Inflammatory macrophage treated with lipopolysaccharide for 4 hours (primary cell): ENCODE data around the gene KRTAP5-3.
"Not testable (repeated sequence)": the region's sequence is repeated elsewhere in the genome, so short reads cannot be mapped to it uniquely, and the experiment has no call there.

Experiments used
- DNase-seq: peaks from one replicate; pipeline ENCODE4 v3.0.0-alpha.2; 2020

Gene KRTAP5-3, protein sequence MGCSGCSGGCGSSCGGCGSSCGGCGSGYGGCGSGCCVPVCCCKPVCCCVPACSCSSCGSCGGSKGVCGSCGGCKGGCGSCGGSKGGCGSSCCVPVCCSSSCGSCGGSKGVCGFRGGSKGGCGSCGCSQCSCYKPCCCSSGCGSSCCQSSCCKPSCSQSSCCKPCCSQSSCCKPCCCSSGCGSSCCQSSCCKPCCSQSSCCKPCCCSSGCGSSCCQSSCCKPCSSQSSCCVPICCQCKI

DNA sequence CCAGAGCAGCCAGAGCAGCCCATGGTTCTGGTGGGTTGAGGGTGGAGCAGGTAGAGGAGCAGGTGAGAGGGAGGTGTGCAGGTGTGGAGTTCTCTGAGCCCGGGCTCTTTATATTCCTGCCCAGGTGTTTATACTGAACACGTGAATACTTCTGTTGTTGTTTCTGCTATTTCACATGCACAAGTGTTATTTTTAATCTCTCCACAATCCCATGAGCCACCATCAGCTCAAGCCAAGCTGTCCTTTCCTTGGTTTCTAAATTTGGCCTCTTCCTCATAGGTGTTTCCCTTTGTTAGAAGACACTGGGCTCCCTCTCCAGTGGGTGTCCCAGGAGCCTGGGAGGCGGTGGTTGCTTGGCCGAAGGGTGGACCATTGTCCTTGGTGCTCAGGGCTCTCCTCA lies at the start of gene KRTAP5-3:
KRTAP5-3 (minus strand) TSS at position 101 of the 400 bp plus-strand sequence; CDS start at position 23, 78 bp downstream.
- DNase-seq: no peak

DNA sequence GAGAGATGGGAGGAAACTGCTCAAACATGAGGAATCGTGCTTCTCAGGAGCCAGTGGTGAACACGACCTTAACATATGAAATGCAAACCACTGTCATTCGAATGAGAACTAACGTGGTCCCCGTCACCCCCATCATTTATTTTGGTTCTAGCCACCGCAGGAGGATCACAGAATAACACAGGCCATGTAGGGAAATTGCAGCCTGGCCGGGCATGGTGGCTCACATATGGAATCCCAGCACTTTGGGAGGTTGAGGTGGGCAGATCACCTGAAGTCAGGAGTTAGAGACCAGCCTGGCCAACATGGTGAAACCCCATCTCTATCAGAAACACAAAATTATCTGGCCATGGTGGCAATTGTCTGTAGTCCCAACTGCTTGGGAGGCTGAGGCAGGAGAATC lies 48.4 kb upstream of the KRTAP5-3 start:
- DNase-seq: no peak

DNA sequence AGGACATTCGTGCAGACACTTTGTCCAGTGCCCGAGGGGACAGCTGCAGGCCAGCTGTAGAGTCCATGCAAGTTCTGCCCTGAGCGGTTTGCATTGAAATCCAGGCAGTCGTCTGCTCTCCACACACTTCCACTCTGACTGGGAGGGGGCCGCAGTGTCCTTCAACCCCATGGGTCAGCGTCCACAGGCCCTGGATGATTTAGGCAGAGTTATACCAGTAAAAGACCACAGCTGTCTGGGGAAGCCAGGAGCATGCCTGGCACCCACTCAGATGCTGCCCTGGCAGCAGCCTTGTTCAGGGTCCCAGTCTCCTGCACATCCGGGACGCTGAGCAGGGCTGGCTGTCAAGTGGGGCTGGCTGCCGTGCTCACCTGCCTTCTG lies 47.8 kb upstream of the KRTAP5-3 start:
- no peak for DNase-seq

DNA sequence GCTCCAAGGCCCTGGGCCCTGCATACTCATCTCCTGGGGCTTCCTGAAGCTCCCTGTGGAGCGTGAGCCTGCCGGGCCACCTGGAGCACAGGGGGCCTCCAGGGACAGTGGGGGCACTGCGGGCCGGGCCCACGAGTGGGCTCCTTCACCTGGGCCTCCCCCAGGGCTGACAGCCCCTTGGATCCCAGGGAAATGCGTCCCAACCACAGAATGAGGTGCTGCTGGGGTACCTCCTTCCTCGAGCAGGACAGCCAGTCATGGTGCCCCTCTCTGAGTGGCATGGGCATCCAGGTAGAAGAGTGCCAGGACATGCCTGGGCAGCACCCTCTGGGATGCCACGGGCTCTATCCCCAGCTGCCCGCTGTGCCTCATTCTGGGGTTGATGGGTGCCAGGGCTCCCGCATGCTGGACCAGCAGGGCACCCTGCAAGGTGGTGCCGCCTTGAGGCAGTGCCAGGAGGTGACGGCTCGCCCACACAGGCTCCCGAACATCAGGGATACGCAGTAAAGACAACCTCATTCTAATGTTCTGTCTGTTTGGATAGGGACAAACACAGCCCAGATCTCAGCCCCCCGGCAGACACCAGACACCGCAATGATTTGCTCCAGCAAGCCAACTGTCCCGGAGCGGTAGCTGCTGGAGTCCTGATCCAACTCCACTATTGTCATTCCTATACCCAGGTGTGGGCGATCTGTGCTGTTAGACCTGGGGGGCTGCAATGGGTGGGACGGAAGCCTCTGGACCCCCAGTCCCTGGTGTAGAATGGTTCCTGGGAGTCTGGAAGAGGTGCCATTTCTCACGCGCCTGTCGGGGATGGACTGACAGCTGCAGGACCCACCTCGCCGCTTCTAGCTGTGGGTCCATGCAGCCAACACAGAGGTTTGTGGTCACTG lies 47.2 kb upstream of the KRTAP5-3 start:
- no peak for DNase-seq

DNA sequence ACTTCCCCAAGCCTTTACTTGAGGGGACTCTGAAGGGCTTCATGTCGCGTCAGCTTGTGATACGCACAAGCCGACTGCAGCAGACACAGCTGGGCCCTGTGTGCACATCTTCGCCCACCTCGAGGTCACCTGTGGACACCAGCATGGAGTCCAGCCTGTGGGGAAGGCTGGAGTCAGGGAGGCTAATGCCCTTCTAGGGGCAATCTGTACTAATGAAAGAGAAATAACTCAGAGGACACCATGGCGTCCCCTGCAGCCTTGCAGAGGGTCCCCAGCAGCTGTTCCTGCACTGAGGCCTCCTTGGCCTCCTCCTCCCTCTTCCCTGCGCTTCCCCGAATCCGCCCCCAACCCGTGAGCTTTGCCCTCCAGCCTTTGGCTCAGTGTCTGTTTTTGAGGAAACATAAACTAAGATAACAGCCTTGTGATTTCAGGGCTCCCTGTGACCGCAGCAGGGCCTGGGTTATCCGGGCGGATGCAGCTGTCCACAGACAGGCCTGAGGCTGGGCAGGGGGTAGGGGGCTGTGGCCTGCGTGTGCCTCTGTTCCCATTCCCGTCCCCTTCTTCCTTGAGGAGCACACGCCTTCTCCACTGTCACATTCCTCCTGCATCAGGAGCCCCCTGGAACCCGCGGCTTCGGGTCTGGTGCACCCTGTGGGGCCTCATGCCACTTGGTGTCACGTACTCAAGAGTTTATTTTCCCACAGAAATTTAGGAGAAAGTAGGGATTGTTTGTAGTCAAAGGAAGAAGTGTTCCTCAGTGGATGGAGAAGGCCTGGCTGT lies 46.3 kb upstream of the KRTAP5-3 start:
- no peak for DNase-seq

DNA sequence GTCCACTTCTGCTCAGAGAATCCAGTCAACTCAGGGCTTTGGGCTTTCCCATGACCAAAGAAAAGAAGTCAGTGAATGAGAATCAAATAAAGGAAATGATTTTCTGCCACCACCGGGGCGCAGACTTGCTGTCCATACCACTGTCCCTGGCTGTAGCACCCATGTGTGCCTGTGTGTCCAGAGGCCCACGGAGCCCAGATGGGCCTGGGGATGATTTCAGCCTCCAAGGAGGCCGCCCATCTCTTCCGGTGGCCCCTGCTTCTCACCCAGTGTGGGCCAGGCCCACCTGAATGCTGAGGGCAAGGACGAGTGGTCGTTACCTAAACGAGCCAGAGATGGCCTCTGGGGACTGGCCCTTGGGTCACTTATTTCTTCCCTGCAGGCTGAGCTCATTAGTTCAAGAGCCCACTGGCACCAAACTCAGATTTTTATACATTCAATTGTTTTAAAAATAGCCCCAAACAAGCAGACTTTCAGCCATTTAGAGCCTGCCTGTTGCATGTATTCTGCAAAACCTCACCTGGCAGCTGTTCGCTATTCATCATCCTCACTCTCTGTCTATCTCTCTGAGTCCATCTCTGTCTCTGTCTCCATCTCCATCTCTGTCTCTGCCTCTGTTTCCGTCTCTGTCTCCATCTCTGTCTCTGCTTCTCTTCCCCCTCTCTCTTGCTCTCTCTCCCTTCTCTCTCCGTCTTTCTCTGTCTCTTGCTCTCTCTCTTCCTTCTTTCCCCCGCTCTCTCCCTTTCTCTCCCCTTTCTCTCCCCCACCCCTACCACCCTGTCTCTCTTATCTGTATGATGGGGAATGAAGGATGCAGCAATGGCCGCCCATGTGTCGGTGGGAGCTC lies 45.5 kb upstream of the KRTAP5-3 start:
- no peak for DNase-seq

DNA sequence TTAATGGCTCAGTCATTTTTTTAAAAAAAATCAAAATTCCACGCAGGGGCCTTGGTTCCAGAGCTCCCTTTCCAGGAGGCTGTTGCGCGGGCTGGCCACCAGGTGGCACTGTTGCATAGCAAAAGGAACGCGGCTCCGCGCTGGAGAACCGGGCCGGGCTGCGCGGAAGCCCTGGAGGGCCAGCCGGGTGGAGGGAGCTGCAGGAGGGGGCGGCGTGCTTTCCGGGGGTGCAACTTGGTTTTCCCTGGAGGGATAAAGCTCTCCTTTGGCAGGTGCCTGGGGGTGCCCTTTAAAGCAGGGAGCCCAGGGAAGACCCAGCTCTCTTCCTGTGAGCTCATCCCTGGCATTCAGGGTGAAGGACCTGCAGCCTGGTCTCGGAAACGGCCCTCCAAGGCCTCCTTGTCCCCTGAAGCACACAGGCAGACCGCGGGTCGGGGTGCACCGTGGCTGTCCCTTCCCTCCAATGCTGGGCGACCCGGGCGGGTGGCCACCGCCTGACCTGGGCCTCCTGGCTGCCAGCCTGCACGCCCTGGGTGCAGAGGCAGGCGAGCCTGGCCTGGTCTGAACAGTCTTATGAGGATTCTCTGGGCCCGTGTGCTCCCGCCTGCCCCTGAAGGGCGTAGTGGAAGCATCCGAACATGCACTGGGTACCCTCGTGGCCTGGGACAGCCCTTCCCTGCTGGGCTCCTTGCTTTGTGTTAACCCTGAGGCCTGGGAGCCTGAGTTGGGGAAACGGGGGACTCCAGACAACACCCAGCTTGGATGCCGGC lies 44.7 kb upstream of the KRTAP5-3 start:
- DNase-seq: peak; percentile 47

DNA sequence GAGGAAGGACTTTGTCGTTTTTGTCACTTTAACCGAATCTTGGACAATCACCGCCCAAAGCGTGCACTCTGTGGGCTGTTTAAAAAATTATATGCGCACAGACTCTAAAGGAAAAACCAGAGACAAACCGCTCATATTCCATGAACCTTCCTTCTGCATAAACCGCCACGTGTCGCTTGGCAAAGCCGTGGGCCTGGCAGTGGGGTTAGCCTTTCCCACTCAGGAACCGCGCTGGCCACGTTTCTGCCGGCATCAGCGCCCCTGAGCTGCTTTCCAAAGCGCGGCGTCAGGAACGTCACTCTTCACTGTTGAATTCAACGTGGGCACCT lies 44.1 kb upstream of the KRTAP5-3 start:
- DNase-seq: no peak

DNA sequence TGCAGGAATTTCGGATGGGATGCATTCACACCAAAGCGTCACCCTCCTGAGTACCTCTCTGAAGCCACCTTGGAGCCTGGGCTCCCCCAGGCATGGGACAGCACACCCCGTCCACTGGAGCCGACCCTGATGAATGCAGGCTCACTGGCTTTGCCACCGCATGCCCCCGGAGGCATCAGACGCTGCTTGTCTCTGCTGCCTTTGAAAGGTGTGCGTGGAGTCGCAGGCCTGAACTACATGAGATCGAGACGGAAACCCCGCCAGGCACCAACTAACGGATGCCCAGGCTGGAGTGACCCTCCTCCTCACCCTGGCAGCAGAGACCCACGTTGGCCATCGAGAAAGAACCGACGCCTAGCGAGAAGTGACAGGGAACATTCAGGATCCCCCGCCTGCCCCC lies 43.8 kb upstream of the KRTAP5-3 start:
- DNase-seq: no peak

DNA sequence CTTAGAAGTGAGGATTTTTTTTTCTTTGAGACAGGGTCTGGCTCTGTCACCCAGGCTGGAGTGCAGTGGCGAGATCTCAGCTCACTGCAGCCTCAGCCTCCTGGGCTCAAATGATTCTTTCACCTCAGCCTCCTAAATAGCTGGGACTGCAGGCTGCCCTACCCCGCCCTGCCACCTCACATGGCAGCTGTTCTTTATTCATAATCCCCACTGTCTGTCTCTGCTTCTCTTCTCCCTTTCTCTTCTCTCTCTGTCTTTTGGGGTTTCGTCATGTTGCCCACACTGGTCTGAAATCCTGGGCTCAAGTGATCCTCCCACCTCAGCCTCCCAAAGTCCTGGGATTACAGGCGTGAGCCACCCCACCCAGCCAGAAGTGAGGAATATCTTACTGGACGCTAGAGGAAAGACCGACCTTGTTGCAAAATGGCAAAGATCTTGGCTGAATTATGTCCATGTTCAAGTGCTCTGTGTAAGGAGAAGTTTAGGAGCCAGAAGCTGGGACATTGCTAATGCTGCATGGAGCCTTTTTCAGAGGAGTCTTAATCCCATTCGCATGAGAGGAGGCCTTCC lies 43.2 kb upstream of the KRTAP5-3 start:
- DNase-seq: no peak

DNA sequence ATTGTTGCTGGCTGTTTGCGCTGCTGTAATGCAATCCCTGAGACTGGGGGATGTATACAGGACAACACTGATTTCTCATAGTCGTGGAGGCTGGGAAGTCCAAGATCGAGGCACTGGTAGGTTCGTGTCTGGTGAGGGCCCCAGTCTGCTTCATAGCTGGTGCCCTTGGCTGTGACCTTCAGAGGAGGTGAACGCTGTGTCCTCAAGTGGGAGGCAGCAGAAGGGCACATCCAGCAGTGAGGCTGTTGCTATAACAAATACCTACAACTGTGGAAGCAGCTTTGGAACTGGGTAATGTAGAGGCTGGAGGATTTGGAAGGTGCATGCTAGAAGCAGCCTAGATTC lies 42.6 kb upstream of the KRTAP5-3 start:
- DNase-seq: no peak

DNA sequence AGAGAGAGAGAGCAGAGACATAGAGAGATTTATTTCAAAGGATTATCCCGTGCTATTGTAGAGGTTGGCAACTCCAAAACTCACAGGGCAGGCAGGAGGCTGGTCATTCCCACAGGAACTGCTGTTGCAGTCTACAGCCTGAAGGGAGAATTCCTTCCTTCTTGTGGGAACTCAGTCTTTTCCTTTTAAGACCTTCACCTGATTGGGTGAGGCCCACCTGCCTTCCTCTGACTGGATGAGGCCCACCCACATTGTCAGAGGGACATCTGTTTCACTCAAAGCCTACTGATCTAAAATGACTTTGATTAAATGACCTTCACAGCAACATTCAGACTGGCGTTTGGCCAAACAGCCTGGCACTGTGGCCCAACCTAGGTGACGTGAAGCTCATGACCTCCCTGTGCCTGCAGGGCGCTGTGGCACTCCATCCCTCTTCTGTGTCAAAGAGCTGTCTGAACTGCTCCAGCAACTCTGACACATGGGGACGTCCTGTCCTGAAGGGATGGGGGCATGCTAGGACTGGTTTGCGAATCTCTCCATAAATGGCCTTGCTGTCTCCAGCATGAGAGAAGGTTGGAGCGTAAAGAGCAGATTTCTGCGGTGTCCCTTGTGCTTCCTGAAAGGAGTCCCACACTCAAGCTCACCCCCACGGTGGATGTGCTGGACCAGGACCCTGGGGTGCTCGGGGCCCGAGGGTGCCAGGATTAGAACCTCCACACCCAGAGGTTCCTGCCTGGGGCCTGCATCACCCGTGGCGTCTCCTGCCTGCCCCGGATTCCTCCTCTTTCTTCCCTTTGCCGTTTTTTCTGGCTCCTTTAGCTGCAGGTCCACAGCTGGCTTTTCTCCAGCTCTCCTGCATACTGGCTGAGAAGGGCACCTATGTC lies 42.0 kb upstream of the KRTAP5-3 start:
- DNase-seq: no peak

DNA sequence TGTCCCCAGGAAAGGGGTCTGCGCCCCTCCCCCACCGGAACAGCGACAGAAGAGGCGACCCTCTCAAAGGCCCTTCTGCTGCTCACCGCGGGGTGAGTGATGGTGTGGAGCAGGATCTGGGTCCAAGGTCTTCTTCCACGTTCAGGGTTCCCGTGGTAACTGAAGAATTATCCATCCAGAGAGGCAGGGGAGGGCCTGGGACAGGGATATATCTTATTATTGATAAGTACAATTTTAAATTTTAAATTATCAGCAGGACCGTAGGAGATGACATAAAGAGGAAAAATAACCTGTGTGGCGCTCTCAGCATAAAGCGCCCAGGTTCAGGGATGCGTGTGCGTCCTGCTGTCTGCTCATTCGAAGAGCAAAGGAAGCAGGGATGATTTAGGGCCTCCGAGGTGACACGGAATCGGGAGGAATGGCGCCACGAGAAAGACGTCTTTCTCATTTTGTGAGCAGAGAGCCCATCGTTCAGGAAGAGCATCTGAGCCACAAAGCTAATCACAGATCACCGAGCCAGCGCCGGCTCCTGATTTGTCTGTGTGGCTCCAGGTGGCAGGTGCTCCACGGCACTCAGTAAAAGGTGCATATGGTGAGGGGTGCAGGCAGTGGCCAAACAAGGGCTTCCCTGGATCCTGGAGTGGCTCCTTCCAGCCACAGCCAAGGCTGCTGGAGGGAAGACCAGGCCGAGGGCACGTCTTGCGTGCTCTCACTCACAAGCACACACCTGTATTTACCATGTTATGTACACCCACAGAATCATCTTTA lies 40.6 kb upstream of the KRTAP5-3 start:
- no peak for DNase-seq

DNA sequence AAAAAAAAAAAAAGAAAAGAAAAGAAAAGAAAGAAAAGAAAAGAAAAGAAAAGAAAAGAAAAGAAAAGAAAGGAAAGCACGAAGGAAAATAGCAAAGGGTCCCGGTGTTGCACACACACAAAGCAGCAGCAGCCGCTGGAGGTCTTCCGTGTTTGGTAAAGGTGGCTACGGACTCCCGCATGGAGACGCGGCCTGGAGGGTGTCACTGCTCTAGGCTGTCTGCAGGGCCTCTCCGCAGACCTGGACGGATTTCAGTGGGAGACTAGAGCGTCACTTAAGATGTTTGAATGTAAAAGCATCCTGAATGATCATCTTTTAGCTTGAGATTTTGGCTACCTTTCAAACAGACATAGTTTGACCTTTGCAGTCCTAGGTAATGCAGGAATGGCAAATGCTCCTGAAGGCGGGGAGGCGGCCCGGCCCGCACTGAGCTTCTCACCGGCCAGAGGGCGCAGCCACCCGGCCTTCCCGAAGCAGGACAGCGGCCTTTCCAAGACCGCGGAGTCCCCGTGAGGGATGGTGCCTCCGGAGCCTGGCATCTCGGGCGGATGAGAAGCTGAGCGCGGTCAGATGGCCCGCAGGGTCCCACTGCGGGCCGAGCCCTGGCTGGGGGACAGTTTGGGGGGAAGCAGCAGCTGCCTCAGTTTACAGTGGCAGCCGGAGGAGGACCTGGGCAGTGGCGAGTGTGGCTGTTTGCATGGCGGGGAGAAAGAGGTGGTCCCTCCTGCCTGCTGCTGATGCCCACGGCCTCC lies 39.8 kb upstream of the KRTAP5-3 start:
- no peak for DNase-seq

DNA sequence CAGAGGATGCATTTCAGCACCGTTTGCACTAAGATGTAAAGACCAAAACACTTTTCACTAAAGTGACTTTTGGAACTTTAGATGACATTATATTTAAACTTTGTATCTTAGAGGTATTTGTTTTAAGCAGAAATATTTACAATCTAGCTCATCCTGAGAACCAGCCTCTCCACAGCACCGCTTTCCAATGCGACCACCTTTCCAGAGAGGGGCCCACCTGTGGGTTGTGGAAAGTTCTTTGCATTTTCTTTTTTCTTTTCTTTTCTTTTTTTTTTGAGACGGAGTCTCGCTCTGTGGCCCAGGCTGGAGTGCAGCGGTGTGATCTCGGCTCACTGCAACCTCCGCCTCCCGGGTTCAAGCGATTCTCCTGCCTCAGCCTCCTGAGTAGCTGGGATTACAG lies 38.3 kb upstream of the KRTAP5-3 start:
- not testable (repeated sequence) for DNase-seq

DNA sequence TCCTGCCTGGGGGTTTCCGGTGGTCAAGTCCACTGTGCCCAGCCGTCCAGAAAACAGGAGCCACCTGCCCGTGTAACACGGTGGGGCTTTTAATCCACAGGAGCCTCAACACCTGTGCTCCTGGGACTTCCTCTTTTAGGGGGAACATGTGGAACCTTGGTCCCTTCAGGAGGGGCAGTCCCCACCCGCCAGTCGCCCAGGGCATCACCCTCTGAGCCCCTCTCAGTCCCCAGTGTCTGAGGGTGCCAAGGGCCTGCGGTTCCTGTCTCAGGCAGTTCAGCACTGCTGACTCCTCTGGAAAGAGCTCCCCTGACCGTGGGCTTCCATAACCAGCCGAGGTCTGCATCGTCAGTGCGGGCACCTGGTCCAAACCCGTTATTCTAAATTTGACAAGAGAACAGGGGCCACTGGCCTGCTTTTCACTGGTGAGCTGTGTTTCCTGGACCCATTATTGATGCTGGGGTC lies 37.1 kb upstream of the KRTAP5-3 start:
- no peak for DNase-seq

DNA sequence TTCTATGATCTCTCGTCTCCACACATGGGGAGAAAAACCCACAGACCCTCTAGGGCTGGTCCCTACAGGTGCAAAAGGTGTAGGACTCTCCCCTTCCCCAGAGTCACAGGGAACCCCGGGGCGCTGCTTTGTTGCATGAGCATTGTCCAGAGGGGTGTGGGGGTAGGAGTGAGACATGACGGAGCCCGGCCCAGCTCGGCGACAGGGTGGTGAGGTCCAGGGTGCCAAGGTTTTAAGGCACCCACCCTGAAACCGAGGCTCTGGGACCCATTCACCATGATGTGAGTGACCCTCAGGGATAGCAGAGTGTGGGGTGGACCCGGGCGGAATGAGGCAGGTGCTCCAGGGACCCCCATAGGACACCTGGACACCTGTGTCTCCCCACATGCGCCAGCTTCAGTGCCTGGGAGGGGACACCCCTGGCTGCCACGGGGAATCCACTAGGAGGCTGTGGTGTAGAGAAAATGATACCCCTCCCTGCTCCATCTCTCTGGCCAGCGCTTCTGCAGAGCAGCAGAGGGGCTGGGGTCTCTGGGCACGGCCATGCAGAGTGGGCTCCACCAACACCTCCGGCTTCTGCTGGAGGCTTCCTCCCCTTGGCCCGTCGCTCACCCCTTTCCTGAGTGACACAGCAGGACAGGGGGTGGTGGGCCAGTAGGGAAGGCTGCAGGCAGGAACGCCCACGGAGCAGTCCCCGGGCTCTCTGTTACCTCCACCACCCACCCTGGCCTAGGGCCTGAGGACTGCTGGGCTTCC lies 36.5 kb upstream of the KRTAP5-3 start:
- DNase-seq: no peak

DNA sequence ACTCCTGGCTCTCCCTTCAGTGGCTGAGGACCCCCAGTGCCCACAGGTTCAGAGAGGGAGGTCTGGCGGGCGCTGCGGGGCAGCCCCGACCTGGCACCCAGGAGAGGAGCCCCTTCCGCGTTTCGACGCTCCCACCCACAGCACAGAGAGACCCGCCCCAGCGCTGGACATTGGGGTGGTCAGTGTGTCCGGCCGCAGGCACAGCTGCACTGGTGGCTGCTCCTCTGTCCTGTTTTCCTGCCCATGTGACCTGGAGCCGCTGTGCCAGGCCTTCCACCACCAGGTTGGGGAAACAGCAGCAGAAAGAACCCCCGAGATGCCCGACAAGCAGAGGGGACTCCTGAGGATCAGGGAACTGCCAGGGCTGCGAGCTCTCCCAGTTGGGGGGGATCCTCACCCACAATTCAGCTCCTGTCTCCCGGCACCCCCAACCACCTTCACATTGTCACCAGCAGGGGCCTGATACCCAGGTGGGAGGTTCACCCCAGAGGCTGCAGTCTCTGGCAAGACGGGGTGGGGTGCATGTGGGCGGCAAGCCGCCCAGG lies 35.0 kb upstream of the KRTAP5-3 start:
- DNase-seq: no peak
